Panc1 (cell line): ENCODE data around the gene RSL24D1.

Experiments used
- CTCF ChIP-seq: fragments of 450-650 bp; IDR thresholded peaks from 2 replicates; pipeline ENCODE4 v1.5.1; 2017; ENCODE audit warnings: mild to moderate bottlenecking
- POLR2AphosphoS5 ChIP-seq: IDR thresholded peaks from 2 replicates; pipeline ENCODE4 v1.6.1; 2012; ENCODE audit warnings: mild to moderate bottlenecking, low read depth, low read length, moderate library complexity
- REST ChIP-seq, 2 experiments: IDR thresholded peaks; 2 replicates each; pipeline ENCODE4 v1.6.1; 2011 to 2012; ENCODE audit warnings: low read depth in 2 of 2, control low read depth in 1 of 2, low read length in 1 of 2, mild to moderate bottlenecking in 1 of 2, moderate library complexity in 1 of 2; ENCODE audit not compliant: insufficient read depth in 1 of 2

DNA sequence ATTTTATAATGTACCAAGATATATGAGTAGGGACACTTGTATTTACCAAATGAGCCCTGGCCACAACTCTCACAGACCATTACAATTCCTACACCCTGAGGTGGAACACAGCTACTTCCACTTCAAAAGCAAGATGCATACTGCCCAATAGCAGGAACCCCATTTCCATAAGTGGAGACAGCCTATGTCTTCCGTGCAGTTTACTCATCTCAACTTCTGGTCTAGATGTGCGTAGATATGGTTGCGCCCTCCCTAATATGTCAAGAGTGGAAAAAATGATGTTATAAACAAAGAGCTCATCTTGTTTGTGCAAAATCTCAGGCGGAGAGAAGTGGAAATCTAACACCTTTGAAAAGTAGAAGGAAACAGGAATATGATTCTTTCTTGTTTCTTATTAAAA is 48.3 kb upstream of the RSL24D1 start:
- TF ChIP-seq CTCF (no peak), POLR2AphosphoS5 (no peak), REST (IDR thresholded peaks at IDR 0.05; ENCODE audit: insufficient read depth in 1 of 2, low read depth in 2 of 2, low read length in 1 of 2) (no peak)
